GM12864 (cell line): ENCODE measurements around the gene CELF1.

ENCODE experiments used
- DNase-seq: peaks from one replicate; pipeline ENCODE4 v3.0.0-alpha.2; 2011; ENCODE audit warnings: low read depth
- H3K4me3 ChIP-seq: 2 replicates; pipeline ENCODE4 v1.5.1; 2011; ENCODE audit warnings: mild to moderate bottlenecking, low read depth, low read length, control low read depth
- TF ChIP-seq, protein P1 (sequence below): IDR thresholded peaks from 2 replicates; pipeline ENCODE4 v1.5.1; 2011; ENCODE audit warnings: low read depth, mild to moderate bottlenecking, moderate library complexity, low read length, control low read depth, inconsistent platforms; ENCODE audit errors: missing control alignments

The CELF1 gene

DNA sequence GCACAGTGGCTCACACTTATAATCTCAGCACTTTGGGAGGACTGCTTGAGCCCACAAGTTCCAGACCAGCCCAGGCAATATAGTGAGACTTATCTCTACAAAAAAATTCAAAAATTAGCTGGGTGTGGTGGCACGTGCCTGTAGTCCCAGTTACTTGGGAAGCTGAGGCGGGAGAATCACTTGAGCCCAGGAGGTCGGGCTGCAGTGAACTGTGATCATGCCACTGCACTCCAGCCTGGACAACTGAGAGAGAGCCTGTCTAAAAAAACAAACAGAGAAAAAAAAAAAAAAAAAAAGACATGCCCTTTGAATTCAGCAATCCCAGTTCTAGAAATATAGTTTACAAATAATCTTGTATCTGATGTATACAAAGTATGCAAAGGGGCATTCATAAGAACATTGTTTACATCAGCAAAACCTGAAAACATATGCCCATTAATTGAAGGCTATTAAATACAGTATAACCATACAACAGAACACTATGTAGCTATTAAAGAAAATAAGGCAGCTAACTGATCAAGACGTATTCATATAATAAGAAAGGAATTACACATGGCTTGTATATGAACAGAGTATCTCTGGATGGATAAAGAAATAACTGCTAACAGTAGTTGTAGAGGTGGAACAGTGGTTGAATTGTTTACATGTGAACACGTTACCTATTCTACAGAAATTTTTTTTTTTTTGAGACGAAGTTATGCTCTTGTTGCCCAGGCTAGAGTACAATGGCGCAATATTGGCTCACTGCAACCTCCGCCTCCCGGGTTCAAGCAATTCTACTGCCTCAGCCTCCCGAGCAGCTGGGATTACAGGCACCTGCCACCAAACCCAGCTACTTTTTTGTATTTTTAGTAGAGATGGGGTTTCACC lies 35.7 kb downstream of the CELF1 start:
- TF ChIP-seq, protein P1, sequence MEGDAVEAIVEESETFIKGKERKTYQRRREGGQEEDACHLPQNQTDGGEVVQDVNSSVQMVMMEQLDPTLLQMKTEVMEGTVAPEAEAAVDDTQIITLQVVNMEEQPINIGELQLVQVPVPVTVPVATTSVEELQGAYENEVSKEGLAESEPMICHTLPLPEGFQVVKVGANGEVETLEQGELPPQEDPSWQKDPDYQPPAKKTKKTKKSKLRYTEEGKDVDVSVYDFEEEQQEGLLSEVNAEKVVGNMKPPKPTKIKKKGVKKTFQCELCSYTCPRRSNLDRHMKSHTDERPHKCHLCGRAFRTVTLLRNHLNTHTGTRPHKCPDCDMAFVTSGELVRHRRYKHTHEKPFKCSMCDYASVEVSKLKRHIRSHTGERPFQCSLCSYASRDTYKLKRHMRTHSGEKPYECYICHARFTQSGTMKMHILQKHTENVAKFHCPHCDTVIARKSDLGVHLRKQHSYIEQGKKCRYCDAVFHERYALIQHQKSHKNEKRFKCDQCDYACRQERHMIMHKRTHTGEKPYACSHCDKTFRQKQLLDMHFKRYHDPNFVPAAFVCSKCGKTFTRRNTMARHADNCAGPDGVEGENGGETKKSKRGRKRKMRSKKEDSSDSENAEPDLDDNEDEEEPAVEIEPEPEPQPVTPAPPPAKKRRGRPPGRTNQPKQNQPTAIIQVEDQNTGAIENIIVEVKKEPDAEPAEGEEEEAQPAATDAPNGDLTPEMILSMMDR: no peak
- no peak for DNase-seq
- H3K4me3 ChIP-seq: no peak overlapping the region

- TF ChIP-seq, protein P1: no peak
- H3K4me3 ChIP-seq: no peak overlapping the region
- no peak for DNase-seq
These were observed 36.8 kb downstream of the CELF1 start for GRCh38 chr11:47516155-47516554.

DNA sequence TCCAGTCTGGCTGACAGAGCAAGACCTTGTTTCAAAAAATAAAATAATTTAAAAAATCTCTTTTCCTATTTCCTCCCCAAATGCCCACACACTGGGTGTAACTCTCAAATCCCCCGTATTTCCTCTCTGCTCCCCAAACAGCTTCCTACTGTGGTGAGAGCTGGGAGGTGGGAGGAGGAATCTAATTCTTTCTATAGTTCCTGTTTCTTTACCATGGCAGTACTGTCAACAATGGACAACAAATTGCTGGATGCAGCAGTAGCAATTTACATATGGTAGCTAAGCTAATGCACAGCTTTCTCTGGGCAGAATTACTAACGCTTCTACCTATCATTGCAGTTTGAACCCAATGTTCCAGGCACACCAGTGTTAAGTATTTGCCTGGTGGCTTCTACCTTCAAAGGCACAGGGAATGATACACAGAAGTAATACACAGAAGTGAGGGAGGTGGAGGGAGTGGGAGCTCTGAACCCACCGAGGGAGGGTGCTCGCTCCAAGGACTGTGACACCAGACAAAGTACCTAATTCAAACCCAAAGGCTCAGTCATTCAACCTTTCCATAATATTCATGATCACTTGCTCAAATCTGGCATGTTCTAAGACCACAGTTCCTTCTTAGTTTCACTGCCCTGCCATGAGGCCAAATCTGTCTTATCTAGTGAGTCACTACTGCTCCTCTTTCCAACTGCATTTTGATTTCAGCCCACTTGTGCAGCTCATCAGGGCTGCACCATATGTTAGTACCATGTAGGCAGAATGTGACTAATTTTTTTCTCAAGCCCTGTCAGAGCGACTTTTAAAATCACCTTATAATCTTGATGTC lies 37.9 kb downstream of the CELF1 start:
- no peak overlapping the region; the same call in 1 of the 2 replicates for H3K4me3 ChIP-seq
- DNase-seq: peak; percentile 58
- TF ChIP-seq, protein P1: no peak

- TF ChIP-seq, protein P1: no peak
- no peak for DNase-seq
- no peak overlapping the region for H3K4me3 ChIP-seq
These were observed 40.2 kb downstream of the CELF1 start for GRCh38 chr11:47512701-47513100.

DNA sequence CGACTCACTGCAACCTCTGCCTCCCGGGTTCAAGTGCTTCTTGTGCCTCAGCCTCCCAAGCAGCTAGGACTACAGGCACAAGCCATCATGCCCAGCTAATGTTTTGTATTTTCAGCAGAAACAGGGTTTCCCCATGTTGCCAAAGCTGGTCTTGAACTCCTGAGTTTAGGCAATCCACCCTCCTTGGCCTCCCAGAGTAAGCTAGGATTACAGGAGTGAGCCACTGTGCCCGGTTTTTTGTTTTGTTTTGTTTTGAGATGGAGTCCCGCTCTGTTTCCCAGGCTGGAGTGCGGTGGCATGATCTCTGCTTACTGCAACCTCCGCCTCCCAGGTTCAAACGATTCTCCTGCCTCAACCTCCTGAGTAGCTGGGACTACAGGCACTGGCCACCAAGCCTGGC lies 41.0 kb downstream of the CELF1 start:
- TF ChIP-seq, protein P1: no peak
- DNase-seq: no peak
- no peak overlapping the region for H3K4me3 ChIP-seq

GRCh38 chr11:47510209-47510608 lies 42.7 kb downstream of the CELF1 start:
- DNase-seq: no peak
- TF ChIP-seq, protein P1: no peak

More at GRCh38 chr11:47510209-47510608, 42.7 kb downstream of the CELF1 start:
- H3K4me3 ChIP-seq: no peak overlapping the region
